HL-60/S4 treated with retinoic acid at 250 ng/mL for 4 days and 3 days (cell line): ENCODE measurements around the gene ADISSP.
"Not testable (repeated sequence)": the region's sequence is repeated elsewhere in the genome, so short reads cannot be mapped to it uniquely, and the experiment has no call there.

Experiments used
- in situ Hi-C: fragments of 300-500 bp; cut with MboI; formaldehyde crosslinking; loops from 2 replicates; pipeline ENCODE4 v1.7.0; 2022; ENCODE audit warnings: low sequenced_read_pairs

The ADISSP gene

DNA sequence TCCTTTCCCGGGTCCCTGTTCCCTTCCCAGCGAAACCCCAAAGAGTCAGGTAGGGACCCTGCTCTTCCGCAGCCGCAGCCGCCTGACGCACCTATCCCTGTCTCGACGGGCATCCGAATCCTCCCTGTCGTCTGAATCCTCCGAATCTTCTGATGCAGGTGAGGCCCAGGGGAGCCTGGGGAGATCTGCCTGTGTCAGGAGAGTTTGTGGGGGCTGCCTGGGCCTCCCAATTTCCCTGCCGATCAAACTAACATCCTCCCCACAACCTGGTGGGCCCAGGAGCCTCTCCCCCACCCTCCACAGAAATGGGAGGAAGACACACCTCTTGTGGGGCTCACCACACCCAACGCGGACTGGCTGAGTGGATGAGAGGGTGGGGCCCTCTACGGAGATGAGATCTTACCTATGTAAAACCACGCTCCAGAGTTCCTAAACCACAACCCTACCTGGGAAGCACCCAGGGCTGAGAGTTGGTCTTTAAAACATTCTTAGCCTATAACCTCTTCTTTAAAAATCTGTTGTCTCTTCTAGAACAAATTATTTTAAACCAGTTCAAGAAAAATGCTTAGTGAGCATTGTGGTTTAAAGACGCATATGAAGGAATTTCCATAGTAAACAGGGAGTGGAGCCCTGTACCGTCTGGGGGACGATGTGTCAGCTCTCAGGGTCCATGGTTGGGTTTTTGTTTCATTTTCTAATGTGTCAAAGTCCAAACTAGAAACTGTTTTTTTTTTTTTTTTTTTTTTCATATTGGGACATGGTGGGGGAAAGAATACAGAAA is 30.2 kb upstream of the ADISSP start:
- in situ Hi-C loops: no loop called here

DNA sequence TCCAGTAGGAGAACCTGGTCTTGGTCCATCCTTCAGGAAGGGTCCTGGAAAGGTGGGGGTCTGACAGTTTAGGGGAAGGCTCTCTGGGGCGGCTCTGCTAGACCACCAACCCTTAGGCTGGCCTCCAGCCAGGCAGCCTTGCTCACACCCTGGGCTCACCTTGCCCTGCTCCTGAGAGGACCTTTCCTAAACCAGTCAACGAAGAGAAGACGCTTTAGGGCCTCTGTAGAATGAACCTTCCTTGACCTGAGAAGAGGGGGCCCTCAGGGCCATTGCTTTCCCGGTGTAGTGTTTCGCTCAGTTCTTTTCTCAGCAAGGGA is 29.6 kb upstream of the ADISSP start:
- in situ Hi-C loops: no loop called here

DNA sequence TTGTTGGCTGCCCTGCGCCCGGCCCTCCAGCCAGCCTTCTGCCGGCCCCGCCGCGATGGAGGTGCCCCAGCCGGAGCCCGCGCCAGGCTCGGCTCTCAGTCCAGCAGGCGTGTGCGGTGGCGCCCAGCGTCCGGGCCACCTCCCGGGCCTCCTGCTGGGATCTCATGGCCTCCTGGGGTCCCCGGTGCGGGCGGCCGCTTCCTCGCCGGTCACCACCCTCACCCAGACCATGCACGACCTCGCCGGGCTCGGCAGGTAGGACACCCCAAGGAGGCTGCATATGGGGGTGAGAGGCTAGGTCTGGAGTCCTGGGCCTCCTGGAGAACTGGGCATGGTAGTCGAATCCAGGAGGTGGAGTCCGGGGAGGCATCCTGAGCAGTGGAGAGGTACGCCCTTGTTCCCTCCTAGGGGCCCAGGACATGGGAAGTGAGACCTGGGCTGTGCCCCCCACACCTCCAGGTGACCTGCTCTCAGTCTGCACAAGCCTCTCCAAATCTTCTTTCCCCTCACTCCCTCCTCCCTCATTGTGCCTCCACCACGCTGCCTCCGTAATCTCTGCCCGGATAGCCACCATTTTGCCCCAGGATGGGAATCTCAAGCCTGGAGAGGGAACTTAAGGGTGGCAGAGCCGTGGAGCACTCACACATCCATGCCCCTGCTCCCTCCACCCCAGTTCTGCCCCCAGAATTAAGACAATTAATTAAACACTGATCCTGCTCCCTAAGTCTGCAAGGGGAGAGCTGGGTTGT is 29.1 kb upstream of the ADISSP start:
- in situ Hi-C loops: no loop called here

DNA sequence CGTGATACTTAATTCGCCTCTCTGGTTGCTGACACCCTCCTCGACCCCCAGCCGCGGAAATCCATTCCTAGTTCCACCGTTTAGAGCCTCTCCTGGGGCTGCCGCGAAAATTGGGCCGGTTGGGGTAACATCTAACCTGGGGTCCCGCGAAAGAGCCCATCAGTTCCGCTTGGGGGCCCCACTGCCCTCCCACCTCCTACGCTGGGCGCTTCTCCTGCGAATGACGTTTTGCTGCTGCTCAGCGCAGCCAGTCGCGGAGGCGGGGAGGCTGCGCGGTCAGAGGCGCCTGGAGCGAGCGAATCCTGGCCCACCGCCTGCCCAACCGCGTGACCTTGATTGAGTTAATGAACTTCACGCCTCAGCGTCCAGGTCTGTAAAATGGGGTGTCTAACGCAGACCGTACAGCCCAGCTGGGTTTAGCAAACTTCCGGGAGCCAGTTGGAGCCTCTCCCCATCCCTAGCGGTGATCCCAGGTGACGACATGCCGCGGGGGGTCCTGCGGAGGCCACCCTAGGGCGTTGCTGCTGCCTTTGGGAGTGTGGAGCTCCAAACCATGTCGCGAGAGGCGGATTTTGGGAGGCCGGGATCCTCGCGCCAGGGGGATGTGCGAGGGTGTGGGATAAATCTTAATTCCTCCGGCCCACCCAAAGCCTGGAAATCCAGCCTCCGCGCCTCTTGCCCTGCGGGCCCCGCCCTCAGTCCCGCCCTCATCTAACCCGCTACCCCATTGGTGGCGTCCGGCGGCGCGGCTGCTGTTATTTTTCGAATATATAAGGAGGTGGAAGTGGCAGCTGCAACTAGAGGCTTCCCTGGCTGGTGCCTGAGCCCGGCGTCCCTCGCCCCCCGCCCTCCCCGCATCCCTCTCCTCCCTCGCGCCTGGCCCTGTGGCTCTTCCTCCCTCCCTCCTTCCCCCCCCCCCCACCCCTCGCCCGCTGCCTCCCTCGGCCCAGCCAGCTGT is 28.2 kb upstream of the ADISSP start, which contains the start of gene CDC25B:
Gene CDC25B (plus strand): TSS at position 800 of the 958 bp plus-strand sequence. CDS start 222 bp downstream, outside the sequence.
- in situ Hi-C loops: no loop called here

DNA sequence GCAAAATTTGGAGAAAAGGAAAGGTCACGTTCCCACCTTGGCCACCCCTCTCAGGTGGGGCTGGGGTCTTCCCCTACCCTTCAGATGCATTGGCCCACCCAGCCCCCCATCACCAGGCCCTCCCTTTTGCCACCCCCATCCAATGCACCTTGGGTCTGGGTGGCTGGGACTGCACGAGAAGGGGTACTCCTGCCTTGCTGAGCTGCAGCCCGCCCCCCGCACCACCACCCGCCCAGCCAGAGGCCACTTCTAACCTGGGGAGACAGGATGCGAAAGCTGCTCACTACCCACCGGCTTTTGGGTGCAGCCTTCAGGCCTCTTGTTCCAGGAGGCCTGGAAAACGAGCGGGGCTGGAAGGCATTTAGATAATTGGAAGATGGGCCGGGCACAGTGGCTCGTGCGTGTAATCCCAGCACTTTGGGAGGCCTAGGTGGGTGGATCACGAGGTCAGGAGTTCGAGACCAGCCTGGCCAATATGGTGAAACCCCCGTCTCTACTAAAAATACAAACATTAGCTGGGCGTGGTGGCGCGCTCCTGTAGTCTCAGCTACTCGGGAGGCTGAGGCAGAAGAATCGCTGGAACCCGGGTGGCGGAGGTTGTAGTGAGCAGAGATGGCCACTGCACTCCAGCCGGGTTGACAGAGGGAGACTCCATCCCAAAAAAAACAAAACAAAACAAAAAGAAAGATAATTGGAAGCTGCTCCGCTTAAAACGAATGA is 27.3 kb upstream of the ADISSP start:
- in situ Hi-C loops: no loop called here

DNA sequence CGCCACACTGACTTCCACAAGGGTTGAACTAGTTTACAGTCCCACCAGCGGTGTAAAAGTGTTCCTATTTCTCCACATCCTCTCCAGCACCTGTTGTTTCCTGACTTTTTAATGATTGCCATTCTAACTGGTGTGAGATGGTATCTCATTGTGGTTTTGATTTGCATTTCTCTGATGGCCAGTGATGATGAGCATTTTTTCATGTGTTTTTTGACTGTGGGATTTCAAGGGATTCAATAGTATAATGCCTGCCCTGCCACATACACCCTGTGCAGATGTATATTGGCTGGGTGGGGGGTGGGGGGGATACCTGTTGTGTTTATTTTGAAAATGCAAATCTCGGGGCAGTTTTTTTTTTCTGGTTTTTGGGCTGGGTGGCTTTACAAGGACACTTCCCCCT is 26.6 kb upstream of the ADISSP start:
- in situ Hi-C loops: not testable (repeated sequence)

DNA sequence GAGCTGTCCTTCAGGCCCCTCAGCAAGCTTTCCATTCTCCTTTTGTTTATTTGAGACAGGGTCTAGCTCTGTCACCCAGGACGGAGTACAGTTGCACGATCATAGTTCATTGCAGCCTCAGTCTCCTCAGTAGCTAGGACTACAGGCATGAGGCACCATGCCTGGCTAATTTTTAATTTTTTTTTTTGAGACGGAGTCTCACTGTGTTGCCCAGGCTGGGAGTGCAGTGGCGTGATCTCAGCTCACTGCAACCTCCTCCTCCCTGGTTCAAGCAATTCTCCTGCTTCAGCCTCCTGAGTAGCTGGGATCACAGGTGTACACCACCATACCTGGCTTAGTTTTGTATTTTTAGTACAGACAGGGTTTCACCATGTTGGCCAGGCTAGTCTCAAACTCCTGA is 21.6 kb upstream of the ADISSP start:
- in situ Hi-C loops: not testable (repeated sequence)

DNA sequence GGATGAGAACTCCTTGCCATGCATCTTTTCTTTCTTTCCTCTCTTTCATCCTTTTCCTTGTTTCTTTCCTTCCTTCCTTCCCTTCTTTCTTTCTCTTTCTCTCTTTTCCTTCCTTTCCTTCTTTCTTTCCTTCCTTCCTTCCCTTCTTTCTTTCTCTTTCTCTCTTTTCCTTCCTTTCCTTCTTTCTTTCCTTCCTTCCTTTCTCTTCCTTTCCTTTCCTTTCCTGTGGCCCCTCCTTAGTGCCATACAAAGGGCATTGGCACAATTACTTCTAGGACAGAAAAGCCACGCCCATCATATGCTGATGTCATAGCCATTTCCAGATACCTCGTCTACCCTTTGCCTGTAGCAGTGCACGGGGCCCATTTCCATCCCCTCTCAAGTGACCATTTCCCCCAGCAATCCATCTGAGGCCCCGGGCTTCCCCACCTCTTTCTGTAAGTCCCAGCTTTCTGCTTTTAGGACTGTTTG is 21.2 kb upstream of the ADISSP start:
- in situ Hi-C loops: no loop called here

DNA sequence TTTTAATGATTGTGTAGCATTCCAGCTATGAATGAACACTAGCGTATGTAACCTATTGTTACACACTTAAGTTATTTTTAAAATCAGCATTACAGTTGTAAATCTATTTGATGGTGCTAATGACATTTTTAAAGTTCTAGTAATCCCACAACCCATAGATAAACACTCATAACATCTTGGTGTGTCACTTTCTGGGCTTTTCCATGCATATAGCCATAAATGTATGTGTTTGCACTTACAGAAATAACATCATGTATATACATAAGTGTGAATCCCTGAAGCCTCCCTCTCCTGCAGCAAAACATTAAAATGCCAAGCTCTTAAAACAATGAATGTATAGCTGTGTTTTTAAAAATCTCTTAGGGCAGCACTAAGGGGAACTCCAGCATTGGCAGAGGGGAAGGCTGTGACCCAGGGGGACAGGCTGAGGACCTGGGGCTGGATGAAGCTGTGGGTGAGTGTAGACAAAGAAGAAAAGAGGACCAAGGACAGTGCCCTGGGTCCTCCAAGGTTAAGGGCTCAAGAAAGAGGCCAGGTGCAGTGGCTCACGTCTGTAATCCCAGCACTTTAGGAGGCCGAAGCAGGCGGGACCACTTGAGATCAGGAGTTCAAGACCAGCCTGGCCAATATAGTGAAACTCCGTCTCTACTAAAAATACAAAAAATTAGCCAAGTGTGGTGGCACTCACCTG is 19.9 kb upstream of the ADISSP start:
- in situ Hi-C loops: no loop called here

DNA sequence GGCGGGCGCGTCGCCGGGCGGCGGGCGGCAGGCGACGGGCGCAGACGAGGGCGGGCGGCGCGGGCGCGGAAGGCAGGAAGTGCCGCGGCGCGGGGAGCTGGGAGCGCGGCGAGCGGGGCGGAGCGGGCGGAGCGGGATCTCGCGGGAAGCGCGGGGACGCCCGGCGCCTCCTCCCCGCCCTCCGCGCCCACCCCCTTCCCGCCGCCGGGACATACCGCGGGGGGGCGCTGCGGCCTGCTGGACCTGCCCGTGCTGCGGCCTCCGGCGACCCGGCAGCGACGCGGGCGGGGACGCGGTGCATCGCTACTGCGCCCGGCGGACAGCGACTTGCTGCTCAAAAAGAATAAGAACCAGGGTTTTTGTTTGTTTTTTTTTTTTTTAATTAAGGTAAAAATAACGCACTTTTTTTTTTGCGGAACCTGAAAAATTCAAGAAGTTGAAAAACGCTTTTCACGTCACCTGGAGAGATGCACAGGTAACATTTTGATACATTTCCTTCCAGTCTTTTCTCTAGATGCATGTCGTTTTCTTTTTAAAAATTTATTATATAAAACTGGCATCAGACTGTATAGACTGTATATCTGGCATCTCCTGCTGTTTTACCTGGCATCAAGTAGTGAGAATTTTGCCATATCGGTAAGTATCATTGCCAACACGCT is 19.2 kb upstream of the ADISSP start, which contains the start of gene CENPB:
Gene CENPB (minus strand): TSS at position 76 of the 659 bp plus-strand sequence. CDS start 257 bp downstream, outside the sequence.
- in situ Hi-C loops: no loop called here

DNA sequence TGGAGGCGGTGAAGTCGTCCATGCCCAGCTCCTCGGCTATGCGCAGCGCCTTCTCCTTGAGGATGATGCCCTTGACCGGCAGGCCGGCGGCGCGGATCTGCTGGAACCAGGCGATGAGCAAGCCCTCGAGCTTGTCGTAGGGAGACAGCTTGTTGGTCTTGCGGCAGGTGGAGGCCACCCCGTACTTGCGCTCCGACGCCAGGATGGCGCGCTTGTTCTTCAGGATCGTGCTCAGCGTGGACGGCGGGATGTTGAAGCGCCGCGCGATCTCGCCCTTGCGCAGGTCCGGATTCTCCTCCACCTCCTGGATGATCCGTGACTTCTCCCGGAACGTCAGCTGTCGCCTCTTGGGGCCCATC is 18.6 kb upstream of the ADISSP start:
- in situ Hi-C loops: no loop called here

DNA sequence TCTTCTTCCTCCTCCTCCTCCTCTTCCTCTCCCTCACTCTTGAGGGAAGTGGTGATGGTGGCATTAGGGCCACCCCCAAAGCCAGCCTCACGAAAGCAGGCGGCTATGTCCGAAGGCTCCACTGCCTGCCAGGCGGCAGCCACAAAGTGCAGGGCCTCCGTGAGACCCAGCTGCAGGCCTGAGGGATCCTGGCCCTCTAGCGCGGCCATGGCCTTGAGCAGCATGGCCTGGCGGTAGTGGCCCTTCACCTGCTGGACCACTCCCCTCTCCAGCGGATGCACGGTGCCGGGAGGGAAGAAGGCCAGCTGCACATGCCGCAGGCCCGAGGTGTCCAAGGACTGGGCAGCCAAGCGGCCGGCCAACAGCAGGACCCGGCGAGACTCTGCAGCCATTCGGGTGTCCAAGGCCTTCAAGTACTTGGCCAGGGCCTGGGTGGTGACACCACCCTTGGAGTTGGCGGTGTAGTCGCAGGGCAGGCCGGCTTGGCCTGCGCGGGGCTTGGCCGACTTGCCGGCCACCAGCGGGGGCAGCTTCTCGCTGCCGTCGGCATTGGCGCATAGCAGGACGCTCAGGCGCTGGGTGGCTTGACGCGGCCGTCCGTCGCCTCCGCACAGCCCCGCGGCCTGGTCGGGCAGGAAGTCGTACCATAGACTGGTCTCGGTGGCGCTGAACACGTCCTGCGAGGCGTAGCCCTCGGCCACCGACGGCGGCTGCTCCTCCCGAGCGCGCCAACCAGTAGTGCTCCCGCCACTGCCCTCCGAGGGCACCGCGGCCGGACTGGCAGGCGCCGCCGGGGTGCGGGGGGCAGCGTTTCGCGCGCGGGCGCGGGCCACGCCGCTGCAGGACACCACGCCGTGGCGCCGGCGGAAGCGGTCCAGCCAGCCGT is 17.9 kb upstream of the ADISSP start:
- in situ Hi-C loops: no loop called here

DNA sequence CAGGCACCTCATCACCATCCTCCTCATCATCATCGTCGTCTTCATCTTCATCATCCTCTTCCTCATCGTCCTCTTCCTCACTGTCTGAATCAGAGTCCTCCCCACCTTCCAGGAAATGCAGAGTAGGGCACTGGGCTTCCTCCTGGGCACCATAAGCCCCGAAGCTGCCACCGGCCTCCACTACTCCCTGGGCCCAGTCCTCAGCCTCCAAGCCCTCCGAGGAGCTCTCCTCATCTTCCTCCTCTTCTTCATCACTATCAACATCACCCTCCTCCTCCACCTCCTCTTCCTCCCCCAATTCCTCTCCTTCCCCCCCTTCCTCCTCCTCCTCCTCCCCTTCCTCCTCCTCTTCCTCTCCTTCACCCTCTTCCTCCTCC is 17.3 kb upstream of the ADISSP start:
- in situ Hi-C loops: no loop called here

DNA sequence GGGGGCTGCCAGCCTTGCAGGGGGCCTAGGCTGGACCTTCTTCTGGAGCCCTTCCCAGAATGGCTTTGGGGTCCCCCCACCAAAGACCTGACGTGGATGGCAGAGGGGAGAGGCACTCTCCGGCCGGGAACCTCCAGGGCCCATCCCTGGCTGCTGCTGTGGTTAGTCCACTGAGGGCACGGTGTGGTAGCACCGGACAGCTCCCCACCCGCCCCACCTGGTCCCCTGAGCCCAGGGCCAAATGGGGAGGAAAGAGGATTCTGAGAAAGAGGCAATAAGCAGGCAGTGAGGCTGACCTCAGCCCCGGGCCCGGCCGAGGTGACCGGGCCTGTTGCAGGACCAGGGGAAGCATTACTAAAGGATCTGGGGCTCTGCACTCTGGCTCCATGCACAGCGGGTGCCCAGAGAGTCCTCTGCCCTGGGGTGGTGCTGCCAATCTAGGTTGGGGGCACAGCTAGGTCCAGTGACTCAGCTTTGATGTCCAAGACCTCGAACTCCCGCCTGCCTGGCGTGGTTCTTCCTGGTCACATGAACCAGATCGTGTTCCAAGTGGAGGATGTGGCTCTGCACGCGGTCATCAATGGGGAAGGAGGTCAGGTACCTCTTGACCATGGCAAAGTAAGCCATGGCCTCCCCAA is 16.8 kb upstream of the ADISSP start:
- in situ Hi-C loops: no loop called here

DNA sequence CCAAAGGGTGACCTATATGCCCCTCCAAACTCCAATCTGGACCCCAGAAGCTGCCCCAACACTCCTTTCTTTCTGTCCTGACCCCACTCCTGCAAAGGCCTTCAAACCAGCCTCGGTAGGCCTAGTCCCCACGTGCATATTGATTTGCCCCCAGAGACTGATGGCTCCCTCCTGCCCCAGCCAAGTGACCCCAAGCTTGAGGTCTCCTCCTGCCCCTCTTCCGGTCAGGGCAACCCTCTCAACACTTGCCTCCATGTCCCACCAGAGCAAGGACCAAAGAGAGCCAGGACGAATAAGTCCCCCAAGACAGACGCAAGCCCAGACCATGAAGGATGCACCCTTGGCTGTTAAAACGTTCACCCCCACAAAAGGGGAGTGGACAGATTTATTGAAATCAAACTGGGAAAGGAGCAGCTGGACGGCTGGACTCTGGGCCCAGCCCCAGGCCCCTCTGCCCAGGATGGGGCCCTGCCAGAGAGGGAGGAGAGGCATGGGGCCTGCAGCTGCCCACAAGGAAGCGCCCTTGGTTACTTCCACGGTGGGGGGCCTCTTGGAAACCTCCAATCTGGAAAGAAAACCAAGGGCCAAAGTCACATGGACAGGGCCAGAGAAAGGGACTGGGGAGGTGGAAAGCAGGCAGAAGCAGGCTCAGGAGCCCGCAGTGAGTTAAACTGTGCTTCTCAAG is 16.1 kb upstream of the ADISSP start:
- in situ Hi-C loops: no loop called here

DNA sequence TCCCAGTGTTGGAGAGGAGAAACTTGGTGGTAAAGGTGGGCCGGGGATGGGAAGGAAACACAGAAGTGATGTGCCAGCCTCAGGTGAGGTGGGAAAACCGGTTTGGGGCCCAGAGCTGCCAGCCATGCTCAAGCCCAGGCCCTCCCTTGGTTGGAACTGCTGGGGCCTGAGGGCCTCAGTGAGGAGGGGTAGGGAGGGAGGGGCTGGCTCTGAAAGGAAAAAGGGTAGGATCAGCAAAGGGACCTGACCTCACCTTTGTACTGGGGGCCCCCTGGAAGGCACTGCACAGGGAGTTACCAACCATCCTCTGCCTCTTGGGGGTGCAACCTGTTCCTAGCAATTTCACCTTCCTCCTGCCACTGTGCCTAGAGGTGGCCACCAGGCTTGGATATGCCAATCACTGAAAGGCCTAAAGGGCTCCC is 15.5 kb upstream of the ADISSP start:
- in situ Hi-C loops: no loop called here

DNA sequence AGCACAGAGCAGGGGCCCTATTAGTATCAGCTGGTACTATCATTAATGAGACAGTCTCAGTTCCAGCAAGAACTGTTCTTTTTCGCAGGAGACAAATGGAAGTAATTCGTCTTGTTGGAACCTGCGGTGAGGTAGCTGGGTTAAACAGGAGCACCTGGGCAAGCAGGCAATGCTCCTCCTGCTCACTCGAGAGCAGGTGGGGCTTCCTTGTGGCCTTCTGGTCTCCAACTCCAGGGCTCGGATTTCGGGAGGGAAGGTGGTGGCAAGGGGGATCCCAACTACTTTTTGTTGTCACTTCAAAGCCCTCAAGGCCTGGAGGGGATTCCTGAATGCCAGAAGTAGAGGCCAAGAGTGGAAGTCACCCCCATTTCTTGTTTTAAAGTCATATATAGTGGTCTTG is 15.0 kb upstream of the ADISSP start:
- in situ Hi-C loops: no loop called here
